ENCODE data around the gene ZBTB12.
A peak's percentile ranks its signal among the peaks of the same experiment; 100 is the strongest.
"Not testable (repeated sequence)": the region's sequence is repeated elsewhere in the genome, so short reads cannot be mapped to it uniquely, and the experiment has no call there.

Gene ZBTB12

GRCh38 chr6:31876357-31876756 is 25.5 kb downstream of the ZBTB12 start:
- Mint-ChIP-seq H3K9me3 (no peaks in the 10 kb centered on the region), H3K27ac (no peak overlapping the region), H3K4me3 (no peak overlapping the region), H3K27me3 (peaks cover 8% of the 10 kb centered on the region), H3K4me1 (peaks cover 7% of the 10 kb centered on the region)
- no peak for DNase-seq
- no peak for ATAC-seq

GRCh38 chr6:31875877-31876276 is 26.0 kb downstream of the ZBTB12 start:
- peaks cover 7% of the 10 kb centered on the region for H3K4me1 Mint-ChIP-seq
- DNase-seq (no peak), ATAC-seq (no peak)
- H3K27ac Mint-ChIP-seq, result no peak overlapping the region
- peaks cover 8% of the 10 kb centered on the region for H3K27me3 Mint-ChIP-seq
- no peak overlapping the region for H3K4me3 Mint-ChIP-seq
- H3K9me3 Mint-ChIP-seq, result no peaks in the 10 kb centered on the region

- Mint-ChIP-seq H3K27me3 (peaks cover 8% of the 10 kb centered on the region), H3K4me1 (peaks cover 7% of the 10 kb centered on the region), H3K27ac (no peak overlapping the region), H3K4me3 (no peak overlapping the region), H3K9me3 (no peaks in the 10 kb centered on the region)
- no peak for DNase-seq
- no peak for ATAC-seq
Observed at GRCh38 chr6:31874836-31875572, 26.9 kb downstream of the ZBTB12 start.

- Mint-ChIP-seq H3K4me3 (no peak overlapping the region), H3K9me3 (no peaks in the 10 kb centered on the region), H3K4me1 (peaks cover 7% of the 10 kb centered on the region), H3K27me3 (peaks cover 8% of the 10 kb centered on the region), H3K27ac (no peak overlapping the region)
- DNase-seq (no peak), ATAC-seq (no peak)
Observed at GRCh38 chr6:31874084-31874670, 27.7 kb downstream of the ZBTB12 start.

GRCh38 chr6:31871046-31871659 is 30.7 kb downstream of the ZBTB12 start:
- DNase-seq, result no peak
- no peaks in the 10 kb centered on the region for H3K9me3 Mint-ChIP-seq
- no peak overlapping the region for H3K27ac Mint-ChIP-seq
- H3K27me3 Mint-ChIP-seq, result peaks cover 8% of the 10 kb centered on the region
- peak; percentile 8 for ATAC-seq
- H3K4me3 Mint-ChIP-seq, result no peak overlapping the region
- peaks cover 7% of the 10 kb centered on the region for H3K4me1 Mint-ChIP-seq

GRCh38 chr6:31870385-31870921 is 31.4 kb downstream of the ZBTB12 start:
- no peak for DNase-seq
- ATAC-seq, result peak; percentile 53
- no peak overlapping the region for H3K27ac Mint-ChIP-seq
- no peaks in the 10 kb centered on the region for H3K9me3 Mint-ChIP-seq
- H3K4me1 Mint-ChIP-seq, result peaks cover 1% of the 10 kb centered on the region
- H3K27me3 Mint-ChIP-seq, result peaks cover 8% of the 10 kb centered on the region
- H3K4me3 Mint-ChIP-seq, result no peak overlapping the region

- peaks cover 8% of the 10 kb centered on the region for H3K27me3 Mint-ChIP-seq
- H3K27ac Mint-ChIP-seq, result no peak overlapping the region
- no peak for DNase-seq
- H3K4me1 Mint-ChIP-seq, result peaks cover 10% of the 10 kb centered on the region
- no peaks in the 10 kb centered on the region for H3K9me3 Mint-ChIP-seq
- no peak for ATAC-seq
- no peak overlapping the region for H3K4me3 Mint-ChIP-seq
Observed at GRCh38 chr6:31869343-31869742, 32.5 kb downstream of the ZBTB12 start.

GRCh38 chr6:31868658-31868971 is 33.3 kb downstream of the ZBTB12 start:
- H3K9me3 Mint-ChIP-seq, H3K27ac Mint-ChIP-seq, ATAC-seq, H3K4me3 Mint-ChIP-seq, H3K27me3 Mint-ChIP-seq, DNase-seq: not testable (repeated sequence)
- peaks cover 14% of the 10 kb centered on the region for H3K4me1 Mint-ChIP-seq

GRCh38 chr6:31865205-31866118 is 36.4 kb downstream of the ZBTB12 start:
- H3K27me3 Mint-ChIP-seq, result no peaks in the 10 kb centered on the region
- H3K4me1 Mint-ChIP-seq, result peaks cover 34% of the 10 kb centered on the region
- no peak overlapping the region for H3K4me3 Mint-ChIP-seq
- H3K9me3 Mint-ChIP-seq, result no peaks in the 10 kb centered on the region
- no peak for ATAC-seq
- no peak for DNase-seq
- peak overlapping the region in 1 of 2 donors; percentile 72 for H3K27ac Mint-ChIP-seq

- H3K4me3 Mint-ChIP-seq, result no peak overlapping the region
- peaks cover 34% of the 10 kb centered on the region for H3K4me1 Mint-ChIP-seq
- no peaks in the 10 kb centered on the region for H3K27me3 Mint-ChIP-seq
- ATAC-seq (no peak), DNase-seq (no peak)
- no peak overlapping the region for H3K27ac Mint-ChIP-seq
- no peaks in the 10 kb centered on the region for H3K9me3 Mint-ChIP-seq
Observed at GRCh38 chr6:31864818-31865204, 37.1 kb downstream of the ZBTB12 start.

- peak overlapping the region; percentile 97 to 99 for H3K27ac Mint-ChIP-seq
- not testable (repeated sequence) for H3K27me3 Mint-ChIP-seq, H3K9me3 Mint-ChIP-seq, ATAC-seq, DNase-seq
- H3K4me3 Mint-ChIP-seq, result peak overlapping the region; percentile 95 to 99
- H3K4me1 Mint-ChIP-seq, result peaks cover 34% of the 10 kb centered on the region
Observed at GRCh38 chr6:31864123-31864562, 37.7 kb downstream of the ZBTB12 start.

GRCh38 chr6:31862344-31863235 is 39.3 kb downstream of the ZBTB12 start, which contains the start of gene NEU1:
Gene NEU1 (minus strand): TSS chr6:31862821. CDS start chr6:31862776, 45 bp downstream.
- H3K27ac Mint-ChIP-seq, result peak within 1 kb of the TSS; percentile 97 to 99
- peak; percentile 97 for ATAC-seq
- H3K4me1 Mint-ChIP-seq, result peaks cover 34% of the 10 kb centered on the region
- peak within 1 kb of the TSS; percentile 95 to 99 for H3K4me3 Mint-ChIP-seq
- DNase-seq, result peak; percentile 99 to 100
- H3K9me3 Mint-ChIP-seq, result no peaks in the 10 kb centered on the region
- H3K27me3 Mint-ChIP-seq, result no peaks in the 10 kb centered on the region

- no peaks in the 10 kb centered on the region for H3K27me3 Mint-ChIP-seq
- H3K9me3 Mint-ChIP-seq, result no peaks in the 10 kb centered on the region
- ATAC-seq (no peak), DNase-seq (no peak)
- peak overlapping the region; percentile 97 to 99 for H3K27ac Mint-ChIP-seq
- H3K4me3 Mint-ChIP-seq, result peak overlapping the region; percentile 95 to 99
- H3K4me1 Mint-ChIP-seq, result peaks cover 34% of the 10 kb centered on the region
Observed at GRCh38 chr6:31861919-31862343, 40.0 kb downstream of the ZBTB12 start.

GRCh38 chr6:31861150-31861549 is 40.7 kb downstream of the ZBTB12 start:
- Mint-ChIP-seq H3K27me3 (no peaks in the 10 kb centered on the region), H3K9me3 (no peaks in the 10 kb centered on the region), H3K4me3 (no peak overlapping the region), H3K4me1 (peaks cover 34% of the 10 kb centered on the region), H3K27ac (peak overlapping the region in 1 of 2 donors; percentile 55)
- ATAC-seq (no peak), DNase-seq (no peak)

All from stimulated activated naive CD8-positive, alpha-beta T cell treated with anti-CD3 and anti-CD28 coated beads, Interleukin-15, amount 100 ng/mL, for 72 hours (primary cell).